GM19467 (cell line): ENCODE data around the gene ZNF710.

Experiments used
- ATAC-seq: cut with Tn5 transposase; IDR thresholded peaks from one replicate; pipeline ENCODE4 v1.9.1; 2021; ENCODE audit warnings: mild to moderate bottlenecking, moderate library complexity; ENCODE audit not compliant: unreplicated experiment

The ZNF710 gene

GRCh38 chr15:90015749-90016148, 14.6 kb downstream of the ZNF710 start:
- no peak for ATAC-seq

GRCh38 chr15:90016721-90017120, 15.6 kb downstream of the ZNF710 start:
- no peak for ATAC-seq

GRCh38 chr15:90018216-90018831, 17.2 kb downstream of the ZNF710 start:
- ATAC-seq, result no peak

GRCh38 chr15:90019611-90020010, 18.5 kb downstream of the ZNF710 start:
- no peak for ATAC-seq

GRCh38 chr15:90020021-90020735, 19.1 kb downstream of the ZNF710 start:
- ATAC-seq, result no peak

GRCh38 chr15:90020936-90021507, 19.9 kb downstream of the ZNF710 start:
- ATAC-seq, result no peak

- ATAC-seq, result no peak
Measured at GRCh38 chr15:90022345-90022744, 21.2 kb downstream of the ZNF710 start.

- ATAC-seq, result no peak
Measured at GRCh38 chr15:90022905-90023700, 22.0 kb downstream of the ZNF710 start.

- ATAC-seq, result no peak
Measured at GRCh38 chr15:90024406-90024805, 23.3 kb downstream of the ZNF710 start.

- no peak for ATAC-seq
Measured at GRCh38 chr15:90025489-90026033, 24.4 kb downstream of the ZNF710 start.

GRCh38 chr15:90028376-90028944, 27.3 kb downstream of the ZNF710 start:
- ATAC-seq, result no peak

GRCh38 chr15:90029024-90029423, 27.9 kb downstream of the ZNF710 start:
- ATAC-seq, result no peak

- ATAC-seq, result no peak
Measured at GRCh38 chr15:90030376-90030775, 29.3 kb downstream of the ZNF710 start.

- peak; percentile 80 for ATAC-seq
Measured at GRCh38 chr15:90031231-90031791, 30.2 kb downstream of the ZNF710 start.

GRCh38 chr15:90033006-90033405, 31.9 kb downstream of the ZNF710 start:
- ATAC-seq, result no peak

- no peak for ATAC-seq
Measured at GRCh38 chr15:90033448-90033847, 32.3 kb downstream of the ZNF710 start.

- ATAC-seq, result no peak
Measured at GRCh38 chr15:90035095-90035839, 34.1 kb downstream of the ZNF710 start.

GRCh38 chr15:90035840-90036230, 34.7 kb downstream of the ZNF710 start:
- ATAC-seq, result no peak

GRCh38 chr15:90036343-90036742, 35.2 kb downstream of the ZNF710 start:
- ATAC-seq, result no peak
